ENCODE results near the gene HOXA2. TPM values are rescaled to one million over a fixed set of nuclear protein-coding genes. Genes with fewer than 3 reads are reported as not detected.

The HOXA2 gene
- total and polyA plus RNA-seq, 2 of the 13 experiments (the other 11 are each of a cell fraction or from before 2014, with no cell fraction given): 0.22 to 0.29 TPM

GRCh38 chr7:27122077-27122910 lies 19.8 kb upstream of the HOXA2 start (continued):
- peak; percentile 64 to 79; a peak in 3 of 4 replicates for TF ChIP-seq EP300 (IDR thresholded peaks at IDR 0.05; ENCODE audit: low read depth in 2 of 2, low read length in 2 of 2)
- TF ChIP-seq EP300 (CRISPR knock-in tag; IDR thresholded peaks at IDR 0.05; ENCODE audit: borderline replicate concordance): peak; percentile 41; the same call in 1 of the 2 replicates
- 0 out of 2 replicates have a peak, but pooled peaks have one; percentile 36 for TF ChIP-seq NAIF1 (CRISPR knock-in tag; IDR thresholded peaks at IDR 0.05; ENCODE audit: borderline replicate concordance)
- TF ChIP-seq ZNF225 (CRISPR knock-in tag; IDR thresholded peaks at IDR 0.05): no peak
- TF ChIP-seq KLF12 (CRISPR knock-in tag; IDR thresholded peaks at IDR 0.05; ENCODE audit: borderline replicate concordance): 0 out of 2 replicates have a peak, but pooled peaks have one; percentile 35
- peak; percentile 54; the same call in 1 of the 2 replicates for TF ChIP-seq THAP9 (CRISPR knock-in tag; IDR thresholded peaks at IDR 0.05; ENCODE audit: borderline replicate concordance)
- peak; percentile 86 for TF ChIP-seq DRAP1 (CRISPR knock-in tag; IDR thresholded peaks at IDR 0.05)
- peak; percentile 25; the same call in 1 of the 2 replicates for TF ChIP-seq ZSCAN20 (CRISPR knock-in tag; IDR thresholded peaks at IDR 0.05; ENCODE audit: borderline replicate concordance)
- no peak for TF ChIP-seq KLF11 (CRISPR knock-in tag; IDR thresholded peaks at IDR 0.05)
- peak; percentile 80 for TF ChIP-seq ASH2L (IDR thresholded peaks at IDR 0.05; ENCODE audit: insufficient read length, low read depth, low read length)
- TF ChIP-seq AGO1 (IDR thresholded peaks at IDR 0.05; ENCODE audit: low read depth, low read length, poor library complexity, severe bottlenecking): no peak
- peak; percentile 72 for TF ChIP-seq PHF8 (CRISPR knock-in tag; IDR thresholded peaks at IDR 0.05)
- TF ChIP-seq SRY (CRISPR knock-in tag; IDR thresholded peaks at IDR 0.05): peak; percentile 61; the same call in 1 of the 2 replicates
- TF ChIP-seq SSRP1 (CRISPR knock-in tag; IDR thresholded peaks at IDR 0.05): peak; percentile 47; the same call in 1 of the 2 replicates
- peak; percentile 54 for TF ChIP-seq CBX1 (IDR thresholded peaks at IDR 0.05; ENCODE audit: low read depth)
- peak; percentile 81; the same call in 1 of the 2 replicates for TF ChIP-seq THYN1 (CRISPR knock-in tag; IDR thresholded peaks at IDR 0.05; ENCODE audit: borderline replicate concordance, low read depth)
- TF ChIP-seq RBFOX2 (IDR thresholded peaks at IDR 0.05; ENCODE audit: low read depth, low read length): peak; percentile 77
- no peak for TF ChIP-seq AKAP8 (CRISPR knock-in tag; IDR thresholded peaks at IDR 0.05)
- peak; percentile 57; the same call in 1 of the 2 replicates for TF ChIP-seq NFKB2 (CRISPR knock-in tag; IDR thresholded peaks at IDR 0.05; ENCODE audit: borderline replicate concordance)
- TF ChIP-seq ZBTB26 (CRISPR knock-in tag; IDR thresholded peaks at IDR 0.05; ENCODE audit: borderline replicate concordance): peak; percentile 29; the same call in 1 of the 2 replicates
- TF ChIP-seq TARDBP (CRISPR knock-in tag; IDR thresholded peaks at IDR 0.05): peak; percentile 38; the same call in 1 of the 2 replicates
- TF ChIP-seq ATF4 (CRISPR knock-in tag; IDR thresholded peaks at IDR 0.05): 0 out of 4 replicates have a peak, but pooled peaks of 1 of the 2 experiments have one; percentile 51
- peak; percentile 41; the same call in 1 of the 2 replicates for TF ChIP-seq FOSL2 (CRISPR knock-in tag; IDR thresholded peaks at IDR 0.05)
- TF ChIP-seq SIN3B (IDR thresholded peaks at IDR 0.05; ENCODE audit: low read length): no peak

Data from HepG2 (cell line).